H1 (cell line): Measurements from ENCODE around the gene GLB1L3. TPM values are rescaled to one million over a fixed set of nuclear protein-coding genes. Genes with fewer than 3 reads are reported as not detected.

Experiments
- CTCF ChIA-PET: fragments of 300-600 bp; sonication (Branson Sonifier 250); formaldehyde crosslinking; loops from one replicate; lab custom pipeline; 2021; ENCODE audit not compliant: partially characterized antibody; lab: Charles Lee
- POLR2A ChIA-PET: fragments of 300-600 bp; sonication (Branson Sonifier 250); formaldehyde crosslinking; loops from one replicate; lab custom pipeline; 2021; ENCODE audit warnings: inconsistent platforms; ENCODE audit not compliant: partially characterized antibody; lab: Charles Lee
- DNase-seq, 2 experiments: peaks; one replicate each; pipeline versions ENCODE4 v3.0.0 to v3.0.0-alpha.2; 2010 to 2022; ENCODE audit warnings: low spot score in 2 of 2, low read depth in 1 of 2, mixed read lengths in 1 of 2
- FAIRE-seq: peaks from 2 replicates; lab custom pipeline; 2011; peaks lifted over from hg19 to GRCh38; lab: Jason Lieb, UNC
- H2AFZ ChIP-seq: 2 replicates; pipeline ENCODE4 v1.8.1; 2012; ENCODE audit warnings: low read length, inconsistent platforms
- H2AK5ac ChIP-seq: 2 replicates; pipeline ENCODE4 v1.6.1; 2013; ENCODE audit warnings: low read depth, low read length
- H2BK120ac ChIP-seq: replicated peaks from 2 replicates; pipeline ENCODE3; 2013; ENCODE audit warnings: low read depth, low read length, inconsistent platforms
- H2BK12ac ChIP-seq: 2 replicates; pipeline ENCODE4 v1.6.1; 2013; ENCODE audit warnings: low read depth, low read length
- H2BK15ac ChIP-seq: 2 replicates; pipeline ENCODE4 v1.6.1; 2013; ENCODE audit warnings: low read length
- H2BK20ac ChIP-seq: 2 replicates; pipeline ENCODE4 v1.6.1; 2013; ENCODE audit warnings: low read length
- H2BK5ac ChIP-seq: 2 replicates; pipeline ENCODE4 v1.6.1; 2013; ENCODE audit warnings: low read depth, low read length
- H3K14ac ChIP-seq: 2 replicates; pipeline ENCODE4 v1.6.1; 2013; ENCODE audit warnings: inconsistent platforms; ENCODE audit not compliant: insufficient read length
- H3K18ac ChIP-seq: 2 replicates; pipeline ENCODE4 v1.6.1; 2013; ENCODE audit warnings: low read length; ENCODE audit errors: extremely low read depth
- H3K23ac ChIP-seq: 2 replicates; pipeline ENCODE4 v1.6.1; 2013; ENCODE audit warnings: inconsistent platforms; ENCODE audit not compliant: insufficient read length
- H3K23me2 ChIP-seq: 2 replicates; pipeline ENCODE4 v1.6.1; 2013; ENCODE audit warnings: low read depth, low read length
- H3K27ac ChIP-seq: 2 replicates; pipeline ENCODE4 v1.6.1; 2011; ENCODE audit warnings: low read depth, low read length, inconsistent platforms
- H3K27me3 ChIP-seq, 4 experiments: replicated peaks in 1 of 4; 1 replicate in 1 of 4; 2 replicates in 3 of 4; pipeline versions ENCODE4 v1.6.1 to v1.8.1; 2011 to 2013; ENCODE audit warnings: low read length in 3 of 4, mild to moderate bottlenecking in 3 of 4, inconsistent platforms in 2 of 4, mixed read lengths in 2 of 4, moderate library complexity in 1 of 4; ENCODE audit not compliant: control insufficient read depth in 3 of 4, insufficient read depth in 3 of 4; ENCODE audit errors: extremely low read depth in 1 of 4
- H3K36me3 ChIP-seq, 4 experiments: 2 replicates each; pipeline versions ENCODE4 v1.6.1 to v1.8.1; 2011 to 2013; ENCODE audit warnings: mild to moderate bottlenecking in 4 of 4, low read length in 3 of 4, moderate library complexity in 2 of 4, control low read depth in 1 of 4, inconsistent platforms in 1 of 4; ENCODE audit not compliant: insufficient read depth in 4 of 4, control insufficient read depth in 2 of 4
- H3K4ac ChIP-seq: replicated peaks from 2 replicates; pipeline ENCODE3; 2013; ENCODE audit warnings: low read length, low read depth, mixed read lengths, inconsistent platforms; ENCODE audit not compliant: insufficient read length
- H3K4me1 ChIP-seq, 4 experiments: replicated peaks in 1 of 4; 1 replicate in 1 of 4; 2 replicates in 3 of 4; pipeline versions ENCODE4 v1.6.1 to v1.8.1; 2011 to 2013; ENCODE audit warnings: low read length in 3 of 4, inconsistent platforms in 2 of 4, mixed read lengths in 1 of 4; ENCODE audit not compliant: insufficient read depth in 4 of 4, control insufficient read depth in 3 of 4
- H3K4me2 ChIP-seq, 2 experiments: 2 replicates each; pipeline versions ENCODE4 v1.6.1 to v1.8.1; 2011 to 2013; ENCODE audit warnings: low read depth in 2 of 2, low read length in 2 of 2, control low read depth in 1 of 2, inconsistent platforms in 1 of 2, mild to moderate bottlenecking in 1 of 2; ENCODE audit not compliant: insufficient read depth in 1 of 2
- H3K4me3 ChIP-seq, 4 experiments: fragments of 200-600, 300-600 bp in 1 of 4; sonication (generic), shearing (Covaris generic), sonication (Bioruptor Twin) in 1 of 4; 2 replicates each; pipeline versions ENCODE4 v1.5.1 to v1.8.1; 2011 to 2016; ENCODE audit warnings: low read length in 4 of 4, low read depth in 3 of 4, control low read depth in 2 of 4, inconsistent platforms in 2 of 4, mild to moderate bottlenecking in 2 of 4, mixed read lengths in 1 of 4, moderate library complexity in 1 of 4; ENCODE audit not compliant: insufficient read depth in 2 of 4; ENCODE audit errors: extremely low read depth in 1 of 4
- H3K56ac ChIP-seq: replicated peaks from 2 replicates; pipeline ENCODE3; 2013; ENCODE audit warnings: low read depth, mild to moderate bottlenecking, mixed read lengths, low read length, inconsistent platforms; ENCODE audit not compliant: insufficient read length
- H3K79me1 ChIP-seq: 2 replicates; pipeline ENCODE4 v1.6.1; 2013; ENCODE audit warnings: low read depth, low read length, control low read depth
- H3K79me2 ChIP-seq, 2 experiments: 2 replicates each; pipeline versions ENCODE4 v1.6.1 to v1.8.1; 2012 to 2013; ENCODE audit warnings: low read length in 2 of 2, mild to moderate bottlenecking in 2 of 2, inconsistent platforms in 1 of 2; ENCODE audit not compliant: insufficient read depth in 2 of 2, control insufficient read depth in 1 of 2
- H3K9ac ChIP-seq, 4 experiments: replicated peaks in 1 of 4; 1 replicate in 1 of 4; 2 replicates in 3 of 4; pipeline versions ENCODE4 v1.6.1 to v1.8.1; 2011 to 2013; ENCODE audit warnings: low read depth in 3 of 4, low read length in 3 of 4, control low read depth in 2 of 4, mild to moderate bottlenecking in 2 of 4, moderate library complexity in 2 of 4, inconsistent platforms in 1 of 4; ENCODE audit errors: extremely low read depth in 1 of 4
- H3K9me3 ChIP-seq, 2 experiments: 2 replicates each; pipeline versions ENCODE4 v1.6.1 to v1.8.1; 2012 to 2013; ENCODE audit warnings: mild to moderate bottlenecking in 2 of 2, moderate library complexity in 2 of 2, control low read depth in 1 of 2, inconsistent platforms in 1 of 2, low read depth in 1 of 2, low read length in 1 of 2, mixed read lengths in 1 of 2; ENCODE audit not compliant: insufficient read depth in 2 of 2
- H4K20me1 ChIP-seq, 2 experiments: replicated peaks in 1 of 2; 2 replicates each; pipeline versions ENCODE3 to v1.8.1; 2011 to 2013; ENCODE audit warnings: inconsistent platforms in 2 of 2, low read length in 2 of 2, mild to moderate bottlenecking in 1 of 2; ENCODE audit not compliant: insufficient read depth in 2 of 2, control insufficient read depth in 1 of 2
- H4K5ac ChIP-seq: 2 replicates; pipeline ENCODE4 v1.6.1; 2013; ENCODE audit warnings: low read length, low read depth, mixed read lengths, inconsistent platforms; ENCODE audit not compliant: insufficient read length
- H4K8ac ChIP-seq: 2 replicates; pipeline ENCODE4 v1.8.0; 2013; ENCODE audit warnings: mild to moderate bottlenecking, moderate library complexity, low read length, inconsistent platforms; ENCODE audit not compliant: insufficient read depth; ENCODE audit errors: extremely low read depth
- H4K91ac ChIP-seq: replicated peaks from 2 replicates; pipeline ENCODE3; 2013; ENCODE audit warnings: low read length, mixed read lengths, inconsistent platforms; ENCODE audit not compliant: insufficient read length
- RNF2 ChIP-seq: fragments of 200-900, 300-1000 bp; sonication (generic); IDR thresholded peaks from 2 replicates; pipeline ENCODE4 v1.7.1; 2016; ENCODE audit warnings: borderline replicate concordance, low read depth, mild to moderate bottlenecking, antibody characterized with exemption, low read length; ENCODE audit not compliant: poor library complexity, severe bottlenecking; ENCODE audit errors: missing control alignments
- whole genome bisulfite sequencing, 2 experiments: shearing (Covaris generic) in 1 of 2; methylation state at CpG; one replicate each; pipeline versions ENCODE4 v1.1.6 to v1.1.7; 2013 to 2015; ENCODE audit warnings: low lambda C conversion rate in 2 of 2, mixed read lengths in 2 of 2, inconsistent platforms in 1 of 2, low coverage in 1 of 2, missing lambda C conversion rate in 1 of 2; ENCODE audit not compliant: insufficient replicate concordance in 2 of 2, insufficient coverage in 1 of 2, insufficient read length in 1 of 2; ENCODE audit errors: extremely low coverage in 1 of 2, missing lambda C conversion rate in 1 of 2; 5-methylcytosine and 5-hydroxymethylcytosine counted together
- polyA plus RNA-seq, 7 experiments: library from polyadenylated mRNA; depleted of rRNA in 3 of 7; stranded (reverse) in 5 of 7; unstranded in 2 of 7; fragments of >200 nt in 5 of 7; fragments of 200-250 nt in 2 of 7; gene quantifications; 1 replicate in 5 of 7; 2 replicates in 1 of 7; 4 replicates in 1 of 7; pipeline versions ENCODE4 v1.2.1 to v1.2.3, GENCODE V29; 2011 to 2013; ENCODE audit warnings: missing spikeins in 2 of 7, mixed read lengths in 2 of 7
- total RNA-seq: library from RNA; stranded (reverse); fragmentation: NEBNext Ultra II Directional; extraction: Animal tissue kit (Norgen Biotek cat#: 25700); gene quantifications from 2 replicates; pipeline ENCODE4 v1.2.1, GENCODE V29; 2021

The GLB1L3 gene
- total and polyA plus RNA-seq, 2 of the 8 experiments (the other 6 are each of a cell fraction or from before 2014, with no cell fraction given), result 14.9 to 33.2 TPM

DNA sequence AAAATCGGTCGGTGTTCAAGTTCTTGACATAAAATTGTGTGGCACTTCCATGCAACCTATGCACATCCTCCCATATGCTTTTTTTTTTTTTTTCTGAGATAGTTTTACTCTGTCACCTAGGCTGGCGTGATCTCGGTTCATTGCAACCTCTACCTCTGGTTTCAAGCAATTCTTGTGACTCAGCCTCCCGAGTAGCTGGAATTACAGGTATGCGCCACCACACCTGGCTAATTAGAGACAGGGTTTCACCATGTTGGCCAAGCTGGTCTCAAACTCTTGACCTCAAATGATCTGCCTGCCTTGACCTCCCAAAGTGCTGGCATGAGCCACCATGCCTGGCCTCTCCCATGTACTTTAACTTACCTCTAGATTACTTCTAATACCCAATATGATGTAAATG lies 15.0 kb downstream of the GLB1L3 start:
- WGBS, 2 experiments, result 76% methylated on average over 6 of the region's 6 CpGs; no CpG with 5 or more reads in 1 of the 2 experiments
- no peaks in the 10 kb centered on the region for H4K20me1 ChIP-seq
- H3K36me3 ChIP-seq, result peaks cover 4 to 20% (median 8%) of the 10 kb centered on the region in 4 experiments; a peak in 7 of 8 replicates
- H2BK120ac ChIP-seq, result no peak overlapping the region
- H3K4me1 ChIP-seq, result no peaks in the 10 kb centered on the region; a peak in 1 of 7 replicates
- H2BK12ac ChIP-seq, result no peak overlapping the region
- no peak overlapping the region for H3K56ac ChIP-seq
- H2AK5ac ChIP-seq, result no peak overlapping the region
- no peak overlapping the region for H3K4ac ChIP-seq
- H2AFZ ChIP-seq, result no peak overlapping the region
- no peak overlapping the region for H3K4me3 ChIP-seq
- ChIA-PET POLR2A (interaction anchor here (0.7 to 1.2 kb wide), 4 partner anchors 9 to 52 kb away, joined by 3 read pairs; no protein-coding TSS in a partner anchor), CTCF (interaction anchor here (4.3 kb wide), 1 partner anchor 29 kb away, joined by 26 read pairs; no protein-coding TSS in a partner anchor)
- H4K5ac ChIP-seq, result no peak overlapping the region
- no peak overlapping the region for H3K23ac ChIP-seq
- FAIRE-seq (no peak), DNase-seq (no peak)
- H3K79me2 ChIP-seq, result no peaks in the 10 kb centered on the region
- no peaks in the 10 kb centered on the region for H3K79me1 ChIP-seq
- H3K27ac ChIP-seq, result no peak overlapping the region
- no peak overlapping the region for H4K91ac ChIP-seq
- H4K8ac ChIP-seq, result no peak overlapping the region
- H3K27me3 ChIP-seq, result no peaks in the 10 kb centered on the region; a peak in 1 of 7 replicates
- no peaks in the 10 kb centered on the region for H3K23me2 ChIP-seq
- no peaks in the 10 kb centered on the region for H3K9me3 ChIP-seq
- H3K14ac ChIP-seq, result no peak overlapping the region
- H2BK5ac ChIP-seq, result no peak overlapping the region
- H3K18ac ChIP-seq, result no peak overlapping the region
- no peak overlapping the region for H3K9ac ChIP-seq
- H2BK20ac ChIP-seq, result no peak overlapping the region
- no peak overlapping the region for H3K4me2 ChIP-seq
- no peak overlapping the region for H2BK15ac ChIP-seq
- no peak for TF ChIP-seq RNF2
